ENCODE measurements around the gene PEX11G. TPM values are rescaled to one million over a fixed set of nuclear protein-coding genes. Genes with fewer than 3 reads are reported as not detected.

Gene PEX11G
- total and polyA plus RNA-seq, 2 of the 8 experiments (the other 6 are each of a cell fraction or from before 2014, with no cell fraction given), result 2.1 to 4.3 TPM

- TF ChIP-seq POU5F1 (IDR thresholded peaks at IDR 0.05; ENCODE audit: low read depth, low read length), result no peak
- no peak for TF ChIP-seq SP2 (IDR thresholded peaks at IDR 0.05; ENCODE audit: low read length)
- TF ChIP-seq CREB1 (IDR thresholded peaks at IDR 0.05), result peak; percentile 98
- TF ChIP-seq PHF8 (conservative IDR thresholded peaks at IDR 0.05; ENCODE audit: low read depth, low read length), result peak; percentile 67
- peak; percentile 75 for TF ChIP-seq TAF1 (IDR thresholded peaks at IDR 0.05; ENCODE audit: low read depth, low read length)
- no peak for TF ChIP-seq ATF3 (IDR thresholded peaks at IDR 0.05; ENCODE audit: insufficient read depth, low read depth, low read length)
- TF ChIP-seq SP1 (IDR thresholded peaks at IDR 0.05; ENCODE audit: low read depth, low read length), result peak; percentile 64; the same call in 1 of the 2 replicates
- peak; percentile 36 for TF ChIP-seq SRF (IDR thresholded peaks at IDR 0.05; ENCODE audit: low read depth, low read length)
- TF ChIP-seq FOSL1 (IDR thresholded peaks at IDR 0.05; ENCODE audit: insufficient read depth, low read depth, low read length), result no peak
- no peak for TF ChIP-seq TAF7 (optimal IDR thresholded peaks at IDR 0.05; ENCODE audit: borderline replicate concordance, low read depth, low read length)
- TF ChIP-seq CBX5 (IDR thresholded peaks at IDR 0.05; ENCODE audit: low read depth, low read length), result no peak
- TF ChIP-seq SP4 (IDR thresholded peaks at IDR 0.05; ENCODE audit: low read length), result peak; percentile 38; the same call in 1 of the 2 replicates
- TF ChIP-seq KDM5A (IDR thresholded peaks at IDR 0.05; ENCODE audit: low read length), result no peak
- TF ChIP-seq POLR2A (IDR thresholded peaks at IDR 0.05; ENCODE audit: control extremely low read depth in 1 of 2, low read depth in 2 of 2, low read length in 2 of 2), result peak; percentile 66 to 79
- TF ChIP-seq JUN (IDR thresholded peaks at IDR 0.05; ENCODE audit: low read depth, low read length), result no peak
- TF ChIP-seq RAD21 (IDR thresholded peaks at IDR 0.05 in 1 of 2, conservative IDR thresholded peaks at IDR 0.05 in 1 of 2; ENCODE audit: low read depth in 2 of 2, low read length in 2 of 2), result no peak
- TF ChIP-seq E2F6 (IDR thresholded peaks at IDR 0.05), result peak; percentile 70
- no peak for TF ChIP-seq CHD2 (IDR thresholded peaks at IDR 0.05; ENCODE audit: low read length)
- TF ChIP-seq KDM4A (IDR thresholded peaks at IDR 0.05; ENCODE audit: low read depth, low read length, severe bottlenecking), result peak; percentile 25
- peak; percentile 58; a peak in 1 of 4 replicates for TF ChIP-seq SIN3A (conservative IDR thresholded peaks at IDR 0.05 in 1 of 2, IDR thresholded peaks at IDR 0.05 in 1 of 2; ENCODE audit: low read depth in 1 of 2, low read length in 2 of 2)
- peak; percentile 66; the same call in 1 of the 2 replicates for TF ChIP-seq YY1 (IDR thresholded peaks at IDR 0.05; ENCODE audit: low read depth, low read length)
- no peak for TF ChIP-seq CTBP2 (IDR thresholded peaks at IDR 0.05; ENCODE audit: borderline replicate concordance, insufficient read depth, insufficient read length, low read length)
Measured at GRCh38 chr19:7488736-7489353, at the start of gene PEX11G (continued).
